Naive thymus-derived CD4-positive, alpha-beta T cell (primary cell): Measurements from ENCODE around the gene RRAGC. TPM values are rescaled to one million over a fixed set of nuclear protein-coding genes. Genes with fewer than 3 reads are reported as not detected.

Source experiments
- ATAC-seq: fragments of 150-1000 bp; cut with Tn5 transposase; 2 replicates; pipeline ENCODE4 v1.10.0; 2021; ENCODE audit warnings: mild to moderate bottlenecking, moderate library complexity
- CTCF ChIA-PET: fragments of 350-600 bp; sonication (Branson Sonifier 250); formaldehyde crosslinking; loops from one replicate; lab custom pipeline; 2021; ENCODE audit warnings: antibody characterized with exemption; lab: Charles Lee
- POLR2A ChIA-PET: fragments of 350-600 bp; sonication (Branson Sonifier 250); formaldehyde crosslinking; loops from one replicate; lab custom pipeline; 2021; ENCODE audit warnings: antibody characterized with exemption, inconsistent platforms; lab: Charles Lee
- DNase-seq, 9 donors: peaks; one replicate each; pipeline versions ENCODE4 v3.0.0 to v3.0.0-alpha.2; 2020 to 2022; ENCODE audit warnings: mixed read lengths in 1 of 9
- H3K27ac ChIP-seq: one replicate; pipeline ENCODE4 v1.7.0; 2013; ENCODE audit warnings: mild to moderate bottlenecking, low read depth, low read length, moderate library complexity
- H3K27me3 ChIP-seq, 2 donors: one replicate each; pipeline ENCODE4 v1.7.0; 2013; ENCODE audit warnings: low read length in 2 of 2, mild to moderate bottlenecking in 2 of 2, moderate library complexity in 2 of 2; ENCODE audit not compliant: control insufficient read depth in 2 of 2, insufficient read depth in 2 of 2
- H3K36me3 ChIP-seq, 3 experiments: 1 replicate in 2 of 3; 2 replicates in 1 of 3; pipeline ENCODE4 v1.7.0; 2013; ENCODE audit warnings: low read length in 3 of 3, mild to moderate bottlenecking in 3 of 3, moderate library complexity in 1 of 3; ENCODE audit not compliant: insufficient read depth in 3 of 3, control insufficient read depth in 2 of 3
- H3K4me1 ChIP-seq, 2 donors: one replicate each; pipeline ENCODE4 v1.7.0; 2013; ENCODE audit warnings: low read length in 2 of 2, mild to moderate bottlenecking in 2 of 2, moderate library complexity in 1 of 2; ENCODE audit not compliant: control insufficient read depth in 2 of 2, insufficient read depth in 2 of 2
- H3K4me3 ChIP-seq: 2 replicates; pipeline ENCODE4 v1.7.0; 2013; ENCODE audit warnings: mild to moderate bottlenecking, low read length
- H3K9me3 ChIP-seq, 3 experiments: 1 replicate in 2 of 3; 2 replicates in 1 of 3; pipeline ENCODE4 v1.7.0; 2013; ENCODE audit warnings: low read length in 3 of 3; ENCODE audit not compliant: control insufficient read depth in 2 of 3
- H3K27ac Mint-ChIP-seq, 9 donors: one replicate each; pipeline ENCODE4 v1.8.0; 2020 to 2022; ENCODE audit warnings: mixed read lengths in 9 of 9, mild to moderate bottlenecking in 8 of 9, moderate library complexity in 5 of 9, inconsistent platforms in 2 of 9
- H3K27me3 Mint-ChIP-seq, 5 donors: one replicate each; pipeline ENCODE4 v1.8.0; 2021 to 2022; ENCODE audit warnings: mixed read lengths in 5 of 5, mild to moderate bottlenecking in 1 of 5
- H3K36me3 Mint-ChIP-seq, 5 donors: one replicate each; pipeline ENCODE4 v1.8.0; 2020 to 2022; ENCODE audit warnings: mixed read lengths in 5 of 5, mild to moderate bottlenecking in 3 of 5, inconsistent platforms in 1 of 5
- H3K4me1 Mint-ChIP-seq, 7 donors: one replicate each; pipeline ENCODE4 v1.8.0; 2020 to 2022; ENCODE audit warnings: mixed read lengths in 7 of 7, mild to moderate bottlenecking in 3 of 7, inconsistent platforms in 1 of 7
- H3K4me3 Mint-ChIP-seq, 10 donors: one replicate each; pipeline ENCODE4 v1.8.0; 2020 to 2022; ENCODE audit warnings: mild to moderate bottlenecking in 10 of 10, mixed read lengths in 10 of 10, moderate library complexity in 6 of 10, inconsistent platforms in 2 of 10
- H3K9me3 Mint-ChIP-seq, 11 donors: one replicate each; pipeline ENCODE4 v1.8.0; 2020 to 2022; ENCODE audit warnings: mixed read lengths in 11 of 11, mild to moderate bottlenecking in 4 of 11, inconsistent platforms in 1 of 11, moderate library complexity in 1 of 11
- intact Hi-C, 2 donors: fragments of 100-400 bp; cut with micrococcal nuclease; formaldehyde crosslinking; loops; one replicate each; pipeline ENCODE4 v1.15.1; 2023
- polyA plus RNA-seq, 2 donors: library from polyadenylated mRNA; unstranded; fragments of 300-500 nt; fragmentation: Illumina TruSeq; gene quantifications; one replicate each; pipeline ENCODE4 v1.2.3, GENCODE V29; 2021
- total RNA-seq, 6 experiments: library from RNA in 5 of 6; stranded (reverse) in 5 of 6; gene quantifications; 1 replicate in 5 of 6; 2 replicates in 1 of 6; pipeline ENCODE4 v1.2.3 and lab custom pipeline; 2021 to 2026

The RRAGC gene, protein sequence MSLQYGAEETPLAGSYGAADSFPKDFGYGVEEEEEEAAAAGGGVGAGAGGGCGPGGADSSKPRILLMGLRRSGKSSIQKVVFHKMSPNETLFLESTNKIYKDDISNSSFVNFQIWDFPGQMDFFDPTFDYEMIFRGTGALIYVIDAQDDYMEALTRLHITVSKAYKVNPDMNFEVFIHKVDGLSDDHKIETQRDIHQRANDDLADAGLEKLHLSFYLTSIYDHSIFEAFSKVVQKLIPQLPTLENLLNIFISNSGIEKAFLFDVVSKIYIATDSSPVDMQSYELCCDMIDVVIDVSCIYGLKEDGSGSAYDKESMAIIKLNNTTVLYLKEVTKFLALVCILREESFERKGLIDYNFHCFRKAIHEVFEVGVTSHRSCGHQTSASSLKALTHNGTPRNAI
- total RNA-seq (10 to 100 TPM; 14.5 to 24.4 (median 16.8) TPM), polyA plus RNA-seq (1 to 10 TPM; 6.6 to 6.9 TPM), total RNA-seq (lab: John Stamatoyannopoulos, UW) (8.2 reads per million, percentile 32 among the genes with 10 or more reads in this experiment)

DNA sequence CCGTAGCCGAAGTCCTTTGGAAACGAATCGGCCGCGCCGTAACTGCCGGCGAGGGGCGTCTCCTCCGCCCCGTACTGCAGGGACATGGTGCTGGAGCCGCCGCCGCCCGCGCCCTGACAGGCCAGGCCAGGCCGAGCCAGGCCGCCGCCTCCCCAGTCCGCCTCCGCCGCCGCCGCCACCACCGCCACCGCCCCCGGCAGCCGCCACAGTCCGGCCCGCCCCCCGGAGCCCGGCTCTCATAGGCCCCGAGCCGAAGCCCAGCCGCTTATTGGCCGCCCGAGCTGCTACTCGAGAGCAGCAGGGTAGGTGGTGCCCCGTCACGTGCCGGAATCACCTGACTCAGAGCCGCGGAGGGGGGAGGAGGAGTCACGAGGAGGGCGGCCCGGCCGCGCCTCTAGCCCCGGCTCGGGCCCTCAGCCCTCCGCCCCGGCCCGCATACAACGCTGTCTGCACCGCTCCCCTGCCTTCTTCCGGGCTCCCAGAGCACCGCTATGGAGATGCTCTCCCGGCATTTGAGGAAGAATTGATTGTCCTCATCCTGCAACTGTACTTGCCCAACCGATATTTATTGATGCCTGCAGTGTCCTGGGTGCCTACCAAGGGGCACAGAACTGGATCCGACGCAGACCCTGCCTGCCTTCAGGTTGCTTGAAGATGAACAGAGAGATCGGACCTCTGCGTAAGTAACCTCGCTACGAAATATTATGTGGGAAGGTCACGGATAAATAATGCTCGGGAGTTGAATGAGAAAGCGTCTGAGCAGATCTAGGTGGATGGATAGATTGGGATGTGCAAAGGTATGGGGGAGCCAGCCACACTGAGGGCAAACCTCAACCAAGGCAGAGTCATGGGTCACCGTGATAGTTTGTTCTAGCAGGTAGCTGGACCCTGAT lies at the start of gene RRAGC:
Gene RRAGC (minus strand): TSS at position 212 of the 893 bp plus-strand sequence. CDS start 126 bp downstream, at position 86.
- H3K4me3 ChIP-seq: peak within 1 kb of the TSS; percentile 70
- peaks cover 20 to 22% of the 10 kb centered on the region in 2 donors for H3K4me1 ChIP-seq
- ATAC-seq (peak; percentile 99), DNase-seq (peak; percentile 92 to 98 (median 96))
- Mint-ChIP-seq H3K9me3 (no peaks in the 10 kb centered on the region), H3K36me3 (peaks cover 6 to 22% (median 14%) of the 10 kb centered on the region in 5 donors), H3K4me1 (peaks cover 29 to 88% (median 61%) of the 10 kb centered on the region in 7 donors), H3K4me3 (peak within 1 kb of the TSS; percentile 92 to 99 (median 96)), H3K27me3 (no peaks in the 10 kb centered on the region), H3K27ac (peak within 1 kb of the TSS; percentile 76 to 98 (median 88))
- peaks cover 0 to 24% (median 0%) of the 10 kb centered on the region in 3 experiments for H3K36me3 ChIP-seq
- peak within 1 kb of the TSS; percentile 78 for H3K27ac ChIP-seq
- no peaks in the 10 kb centered on the region for H3K27me3 ChIP-seq
- CTCF ChIA-PET: interaction anchor here (1.2 kb wide), 1 partner anchor 233 kb away, joined by 3 read pairs; no protein-coding TSS in a partner anchor
- POLR2A ChIA-PET: interaction anchor here (1.0 to 4.2 kb wide), 5 partner anchors 12 to 167 kb away, joined by 3 to 30 read pairs (median 4); partner anchors contain the start of genes MYCBP and NDUFS5
- intact Hi-C loops: loop anchor here (1.0 to 10.0 kb wide), 14 partner anchors 13 to 1388 kb away; partner anchors contain the start of genes AKIRIN1 (in 2 of the 2), MYCBP (in 2 of the 2), NDUFS5 (in 2 of the 2) and CDCA8 (in 1 of the 2)
- no peaks in the 10 kb centered on the region for H3K9me3 ChIP-seq

DNA sequence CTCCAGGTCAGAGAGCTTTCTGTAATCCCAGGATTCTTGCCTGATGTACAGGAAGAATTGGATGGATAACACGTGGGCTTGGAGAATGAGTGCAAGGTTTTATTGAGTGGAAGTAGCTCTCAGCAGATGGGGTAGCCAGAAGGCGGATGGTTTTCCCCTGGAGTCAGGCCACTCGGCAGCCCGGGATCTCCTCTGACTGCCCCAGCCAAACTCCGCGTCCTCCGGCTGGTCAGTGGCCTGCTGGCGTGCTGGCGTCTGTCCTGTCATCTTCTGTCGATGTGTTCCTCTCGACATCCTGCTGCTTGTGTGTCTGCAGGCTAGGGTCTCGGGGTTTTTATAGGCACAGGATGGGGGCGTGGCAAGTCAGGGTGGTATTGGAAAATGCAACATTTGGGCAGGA lies 49.2 kb upstream of the RRAGC start:
- H3K36me3 Mint-ChIP-seq: peaks cover 0 to 4% (median 0%) of the 10 kb centered on the region in 5 donors
- Histone ChIP-seq H3K4me3 (no peak overlapping the region), H3K36me3 (no peaks in the 10 kb centered on the region), H3K4me1 (no peaks in the 10 kb centered on the region), H3K9me3 (no peaks in the 10 kb centered on the region), H3K27me3 (no peaks in the 10 kb centered on the region), H3K27ac (no peak overlapping the region)
- POLR2A ChIA-PET: no interaction called here
- no peak overlapping the region for H3K4me3 Mint-ChIP-seq
- H3K27ac Mint-ChIP-seq: no peak overlapping the region
- no peak for DNase-seq
- H3K4me1 Mint-ChIP-seq: no peaks in the 10 kb centered on the region
- CTCF ChIA-PET: no interaction called here
- ATAC-seq: no peak
- peaks cover 0 to 9% (median 4%) of the 10 kb centered on the region in 11 donors for H3K9me3 Mint-ChIP-seq
- intact Hi-C loops: no loop called here
- H3K27me3 Mint-ChIP-seq: no peaks in the 10 kb centered on the region

DNA sequence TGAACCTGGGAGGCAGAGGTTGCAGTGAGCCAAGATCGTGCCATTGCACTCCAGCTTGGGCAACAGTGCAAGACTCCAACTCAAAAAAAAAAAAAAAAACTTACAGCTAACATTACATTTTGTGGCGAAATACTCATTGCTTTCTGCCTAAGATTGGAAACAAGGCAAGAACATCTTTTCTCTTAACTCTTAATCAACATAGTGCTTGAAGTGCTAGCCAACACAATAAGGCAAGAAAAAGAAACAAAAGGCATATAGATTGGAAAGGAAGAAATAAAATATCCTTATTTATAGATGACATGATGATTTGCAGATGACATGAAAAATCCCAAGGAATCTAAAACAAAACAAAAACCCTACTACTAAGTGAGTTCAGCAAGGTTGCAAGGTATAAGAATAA lies 46.4 kb upstream of the RRAGC start:
- Mint-ChIP-seq H3K4me3 (no peak overlapping the region), H3K36me3 (peaks cover 0 to 4% (median 0%) of the 10 kb centered on the region in 5 donors), H3K27ac (no peak overlapping the region), H3K27me3 (no peaks in the 10 kb centered on the region), H3K4me1 (no peaks in the 10 kb centered on the region), H3K9me3 (peaks cover 0 to 9% (median 4%) of the 10 kb centered on the region in 11 donors)
- Histone ChIP-seq H3K27ac (no peak overlapping the region), H3K36me3 (no peaks in the 10 kb centered on the region), H3K9me3 (no peaks in the 10 kb centered on the region), H3K4me3 (no peak overlapping the region), H3K27me3 (no peaks in the 10 kb centered on the region), H3K4me1 (no peaks in the 10 kb centered on the region)
- intact Hi-C loops: no loop called here
- ChIA-PET POLR2A (no interaction called here), CTCF (no interaction called here)
- DNase-seq (no peak), ATAC-seq (no peak)

DNA sequence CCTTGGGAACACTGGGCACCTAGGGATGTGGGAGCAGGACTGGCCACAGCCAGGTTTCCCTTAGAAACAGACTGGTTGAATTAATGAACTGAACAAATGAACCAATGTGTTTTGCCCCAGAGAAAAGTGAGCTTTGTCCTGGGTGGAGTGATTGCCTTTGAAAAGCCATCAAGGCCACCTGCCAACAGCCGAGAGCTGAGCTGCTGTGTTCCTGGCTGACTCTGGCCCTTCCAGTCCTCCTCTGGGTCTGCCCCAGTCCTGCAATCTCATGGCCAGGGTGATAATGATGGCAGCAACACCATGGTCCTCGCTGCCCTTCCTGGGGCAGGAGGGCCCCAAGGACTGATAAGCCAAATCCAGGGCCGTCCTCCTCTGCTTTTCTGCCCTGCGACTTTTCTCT lies 40.0 kb upstream of the RRAGC start:
- H3K9me3 ChIP-seq: no peaks in the 10 kb centered on the region
- Mint-ChIP-seq H3K4me3 (no peak overlapping the region), H3K27me3 (no peaks in the 10 kb centered on the region), H3K4me1 (no peaks in the 10 kb centered on the region), H3K9me3 (no peaks in the 10 kb centered on the region), H3K27ac (no peak overlapping the region), H3K36me3 (no peaks in the 10 kb centered on the region)
- no peaks in the 10 kb centered on the region for H3K27me3 ChIP-seq
- H3K4me3 ChIP-seq: no peak overlapping the region
- H3K4me1 ChIP-seq: no peaks in the 10 kb centered on the region
- no peak overlapping the region for H3K27ac ChIP-seq
- no peak for ATAC-seq
- no peaks in the 10 kb centered on the region for H3K36me3 ChIP-seq
- no peak for DNase-seq
- intact Hi-C loops: no loop called here
- ChIA-PET POLR2A (no interaction called here), CTCF (no interaction called here)

DNA sequence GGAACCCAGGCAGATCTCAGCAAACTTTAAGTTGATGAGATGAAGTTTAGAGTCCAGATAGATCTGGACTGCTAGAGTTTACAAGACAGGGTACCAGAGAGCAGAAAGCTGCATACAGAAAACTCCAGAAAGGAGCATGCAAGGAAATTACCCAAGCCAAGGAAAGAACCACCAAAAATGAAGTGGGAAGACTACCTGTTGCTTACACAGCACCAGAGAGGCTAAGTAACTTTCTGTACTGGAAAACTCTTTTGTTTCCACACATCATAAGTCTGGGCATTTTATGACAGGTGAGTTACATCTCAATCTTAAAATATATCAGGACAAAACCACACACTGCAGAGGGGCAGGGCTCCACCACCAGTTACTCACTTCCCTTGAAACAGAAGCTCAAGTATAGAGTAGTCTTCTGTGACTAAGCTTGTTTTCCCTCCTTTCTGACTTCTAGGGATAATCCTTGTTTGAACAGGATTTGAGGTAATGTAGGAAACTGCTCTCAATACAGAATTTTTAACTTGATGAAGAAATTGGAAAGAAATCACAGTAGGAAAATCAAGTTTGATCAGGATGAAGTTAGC lies 39.2 kb upstream of the RRAGC start:
- H3K4me3 ChIP-seq: no peak overlapping the region
- no peak overlapping the region for H3K27ac ChIP-seq
- peaks cover 0 to under 1% (median 0%) of the 10 kb centered on the region in 5 donors for H3K27me3 Mint-ChIP-seq
- H3K4me1 ChIP-seq: no peaks in the 10 kb centered on the region
- H3K36me3 Mint-ChIP-seq: no peaks in the 10 kb centered on the region
- H3K4me3 Mint-ChIP-seq: no peak overlapping the region
- H3K4me1 Mint-ChIP-seq: no peaks in the 10 kb centered on the region
- POLR2A ChIA-PET: no interaction called here
- H3K9me3 Mint-ChIP-seq: no peaks in the 10 kb centered on the region
- DNase-seq (no peak), ATAC-seq (no peak)
- no peaks in the 10 kb centered on the region for H3K27me3 ChIP-seq
- no peaks in the 10 kb centered on the region for H3K9me3 ChIP-seq
- intact Hi-C loops: no loop called here
- H3K36me3 ChIP-seq: no peaks in the 10 kb centered on the region
- CTCF ChIA-PET: no interaction called here
- no peak overlapping the region for H3K27ac Mint-ChIP-seq

DNA sequence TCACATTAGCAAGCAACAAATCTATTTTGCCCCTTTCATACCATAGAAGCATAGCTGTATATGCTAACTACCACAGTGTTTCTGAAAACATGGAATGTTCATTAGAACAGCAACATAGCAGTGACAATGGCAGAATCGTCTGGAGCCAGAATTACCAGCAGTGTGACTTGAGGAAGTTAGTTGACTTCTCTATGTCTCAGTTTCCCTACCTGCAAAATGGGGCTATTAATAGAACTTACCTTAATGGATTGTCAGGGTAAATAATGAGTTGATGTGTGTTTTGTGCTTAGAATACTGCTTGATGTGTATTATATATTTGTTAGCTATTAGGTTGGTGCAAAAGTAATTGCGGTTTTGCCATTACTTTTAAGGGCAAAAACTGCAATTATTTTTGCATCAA lies 36.6 kb upstream of the RRAGC start:
- no peaks in the 10 kb centered on the region for H3K9me3 Mint-ChIP-seq
- H3K4me1 Mint-ChIP-seq: peaks cover 0 to 2% (median 0%) of the 10 kb centered on the region in 7 donors
- Histone ChIP-seq H3K27ac (no peak overlapping the region), H3K4me1 (no peaks in the 10 kb centered on the region), H3K4me3 (no peak overlapping the region), H3K36me3 (no peaks in the 10 kb centered on the region), H3K27me3 (no peaks in the 10 kb centered on the region), H3K9me3 (no peaks in the 10 kb centered on the region)
- DNase-seq (no peak), ATAC-seq (no peak)
- POLR2A ChIA-PET: no interaction called here
- peaks cover 0 to 2% (median 0%) of the 10 kb centered on the region in 5 donors for H3K27me3 Mint-ChIP-seq
- H3K4me3 Mint-ChIP-seq: no peak overlapping the region
- CTCF ChIA-PET: no interaction called here
- intact Hi-C loops: no loop called here
- H3K27ac Mint-ChIP-seq: no peak overlapping the region
- no peaks in the 10 kb centered on the region for H3K36me3 Mint-ChIP-seq
